K562 (cell line): ENCODE data around the gene COPS9. TPM values are rescaled to one million over a fixed set of nuclear protein-coding genes. Genes with fewer than 3 reads are reported as not detected.

Experiments used
- ATAC-seq: fragments of 200-7000 bp; cut with Tn5 transposase; 3 replicates; pipeline ENCODE4 v1.9.1; 2020; ENCODE audit warnings: moderate library complexity
- BruUV-seq: library from RNA; stranded (reverse); fragments of 400-500 nt; replicated peaks from 2 replicates; lab custom pipeline; 2021; lab: Mats Ljungman, UMichigan
- CTCF ChIA-PET: fragments of 300-600 bp; formaldehyde crosslinking; extraction: SDS; loops from one replicate; lab custom pipeline; 2021; ENCODE audit warnings: low intra/inter-chr PET ratio; lab: Yijun Ruan, JAX
- POLR2A ChIA-PET: fragments of 300-600, 350-650 bp; sonication (Branson Sonifier 250); formaldehyde crosslinking; extraction: SDS; loops from one replicate; lab custom pipeline; 2021; ENCODE audit warnings: antibody characterized with exemption, inconsistent platforms; lab: Yijun Ruan, JAX
- DNase-seq, 4 experiments: peaks; one replicate each; pipeline versions ENCODE4 v3.0.0 to v3.0.0-alpha.2; 2011 to 2018; ENCODE audit warnings: low spot score in 3 of 4, mixed read lengths in 3 of 4; ENCODE audit errors: extremely low read depth in 1 of 4
- FAIRE-seq: peaks from 2 replicates; lab custom pipeline; 2011; peaks lifted over from hg19 to GRCh38; lab: Jason Lieb, UNC
- H2AFZ ChIP-seq: 2 replicates; pipeline ENCODE4 v1.6.0; 2011; ENCODE audit warnings: low read depth, low read length, control low read depth, inconsistent platforms
- H3K27ac ChIP-seq: fragments of 200-600 bp; 3 replicates; pipeline ENCODE4 v1.8.0; 2011; ENCODE audit warnings: low read depth, mild to moderate bottlenecking, control low read depth, inconsistent platforms, low read length, moderate library complexity, mixed read lengths; ENCODE audit errors: extremely low read depth
- H3K27me3 ChIP-seq, 2 experiments: fragments of 300-600 bp in 1 of 2; 2 replicates in 1 of 2; 3 replicates in 1 of 2; pipeline versions ENCODE4 v1.6.0 to v1.8.0; 2011; ENCODE audit warnings: inconsistent platforms in 2 of 2, low read length in 2 of 2, mild to moderate bottlenecking in 1 of 2, mixed read lengths in 1 of 2, moderate library complexity in 1 of 2; ENCODE audit not compliant: control insufficient read depth in 2 of 2, insufficient read depth in 2 of 2
- H3K36me3 ChIP-seq: fragments of 300-600 bp; 3 replicates; pipeline ENCODE4 v1.8.0; 2011; ENCODE audit warnings: mild to moderate bottlenecking, low read length, inconsistent platforms; ENCODE audit not compliant: control insufficient read depth, insufficient read depth
- H3K4me1 ChIP-seq, 2 experiments: fragments of 200-600 bp in 1 of 2; replicated peaks in 1 of 2; 2 replicates in 1 of 2; 3 replicates in 1 of 2; pipeline versions ENCODE4 v1.5.1 to v1.8.0; 2011; ENCODE audit warnings: inconsistent platforms in 2 of 2, low read length in 2 of 2, mild to moderate bottlenecking in 1 of 2, mixed read lengths in 1 of 2, moderate library complexity in 1 of 2; ENCODE audit not compliant: control insufficient read depth in 2 of 2, insufficient read depth in 2 of 2
- H3K4me2 ChIP-seq: 2 replicates; pipeline ENCODE4 v1.6.1; 2011; ENCODE audit warnings: low read length, control low read depth, inconsistent platforms, mixed read lengths; ENCODE audit not compliant: insufficient read depth
- H3K4me3 ChIP-seq: fragments of 200-600 bp; sonication (generic), shearing (Covaris generic); 2 replicates; pipeline ENCODE4 v1.5.1; 2016; ENCODE audit warnings: control low read depth, inconsistent platforms
- H3K79me2 ChIP-seq: fragments of 200-600 bp; 3 replicates; pipeline ENCODE4 v1.8.0; 2011; ENCODE audit warnings: low read length, inconsistent platforms; ENCODE audit not compliant: control insufficient read depth, insufficient read depth
- H3K9ac ChIP-seq, 2 experiments: 2 replicates each; pipeline versions ENCODE4 v1.6.0 to v1.6.1; 2011; ENCODE audit warnings: low read depth in 2 of 2, low read length in 2 of 2, control low read depth in 1 of 2, inconsistent platforms in 1 of 2, mild to moderate bottlenecking in 1 of 2, mixed read lengths in 1 of 2; ENCODE audit not compliant: insufficient read depth in 1 of 2
- H3K9me1 ChIP-seq: one replicate; pipeline ENCODE4 v1.6.0; 2011; ENCODE audit warnings: inconsistent platforms, mild to moderate bottlenecking, low read length, moderate library complexity; ENCODE audit not compliant: control insufficient read depth, insufficient read depth
- H3K9me3 ChIP-seq: replicated peaks from 2 replicates; pipeline ENCODE4 v1.5.1; 2011; ENCODE audit warnings: low read depth, low read length, inconsistent platforms; ENCODE audit not compliant: control insufficient read depth, insufficient read depth
- H4K20me1 ChIP-seq: replicated peaks from 2 replicates; pipeline ENCODE4 v1.6.1; 2011; ENCODE audit warnings: low read length, inconsistent platforms, mixed read lengths; ENCODE audit not compliant: control insufficient read depth, insufficient read depth
- CXXC5 ChIP-seq: fragments of 250-450 bp; sonication (Bioruptor Pico); IDR thresholded peaks from 2 replicates; pipeline ENCODE4 v1.8.0; 2022; ENCODE audit warnings: inconsistent platforms, mild to moderate bottlenecking, moderate library complexity
- DACH1 ChIP-seq: fragments of 450-650 bp; IDR thresholded peaks from 2 replicates; pipeline ENCODE4 v1.6.1; 2018; ENCODE audit not compliant: partially characterized antibody
- GABPB2 ChIP-seq: fragments of 250-450 bp; sonication (Bioruptor Pico); conservative IDR thresholded peaks from 2 replicates; pipeline ENCODE4 v1.5.1; 2021; ENCODE audit warnings: mild to moderate bottlenecking
- HDAC1 ChIP-seq, 2 experiments: fragments of 450-650 bp; IDR thresholded peaks; 2 replicates each; pipeline ENCODE4 v1.6.1; 2016 to 2017; ENCODE audit warnings: inconsistent platforms in 1 of 2, mild to moderate bottlenecking in 1 of 2, moderate library complexity in 1 of 2
- PCBP1 ChIP-seq: fragments of 200-400 bp; formaldehyde crosslinking; IDR thresholded peaks from 2 replicates; pipeline ENCODE4 v1.6.1; 2018; ENCODE audit warnings: mild to moderate bottlenecking, low read depth, low read length; ENCODE audit not compliant: poor library complexity, severe bottlenecking
- RNF219 ChIP-seq: fragments of 250-450 bp; sonication (Bioruptor Pico); IDR thresholded peaks from 2 replicates; pipeline ENCODE4 v1.5.0; 2022; ENCODE audit warnings: mild to moderate bottlenecking
- STAT6 ChIP-seq: sonication (generic); formaldehyde crosslinking; IDR thresholded peaks from 2 replicates; pipeline ENCODE4 v1.8.1; 2023; ENCODE audit warnings: mild to moderate bottlenecking, missing genetic modification reagents
- TCFL5 ChIP-seq: fragments of 250-450 bp; sonication (Bioruptor Pico); conservative IDR thresholded peaks from 2 replicates; pipeline ENCODE4 v1.6.1; 2021; ENCODE audit warnings: mild to moderate bottlenecking, moderate library complexity, matching md5 sums
- TEAD4 ChIP-seq, 2 experiments: sonication (generic) in 1 of 2; formaldehyde crosslinking in 1 of 2; IDR thresholded peaks; 2 replicates each; pipeline versions ENCODE4 v1.6.1 to v1.8.0; 2012 to 2022; ENCODE audit warnings: borderline replicate concordance in 1 of 2, inconsistent platforms in 1 of 2, low read length in 1 of 2, mild to moderate bottlenecking in 1 of 2, missing genetic modification reagents in 1 of 2
- ZNF12 ChIP-seq: sonication (generic); formaldehyde crosslinking; IDR thresholded peaks from 2 replicates; pipeline ENCODE4 v1.4.0; 2020; ENCODE audit warnings: mild to moderate bottlenecking, missing genetic modification reagents
- ZNF253 ChIP-seq: fragments of 250-450 bp; sonication (Bioruptor Pico); conservative IDR thresholded peaks from 2 replicates; pipeline ENCODE4 v1.6.1; 2021; ENCODE audit warnings: mild to moderate bottlenecking
- ZNF263 ChIP-seq: sonication (generic); formaldehyde crosslinking; IDR thresholded peaks from 2 replicates; pipeline ENCODE4 v1.8.0; 2022; ENCODE audit warnings: mild to moderate bottlenecking, missing genetic modification reagents, borderline replicate concordance
- ZNF511 ChIP-seq: sonication (generic); formaldehyde crosslinking; IDR thresholded peaks from 2 replicates; pipeline ENCODE4 v1.8.0; 2022; ENCODE audit warnings: mild to moderate bottlenecking, missing genetic modification reagents
- ZNF707 ChIP-seq: fragments of 250-450 bp; sonication (Bioruptor Pico); conservative IDR thresholded peaks from 2 replicates; pipeline ENCODE4 v1.8.0; 2022; ENCODE audit warnings: inconsistent platforms, mild to moderate bottlenecking, moderate library complexity
- ZNF717 ChIP-seq: fragments of 250-450 bp; sonication (Bioruptor Pico); IDR thresholded peaks from 2 replicates; pipeline ENCODE4 v1.5.0; 2021
- whole genome bisulfite sequencing: fragments of 100-300 bp; shearing (Covaris generic); methylation state at CpG from one replicate; pipeline ENCODE4 v1.1.6; 2016; ENCODE audit warnings: low coverage, mixed read lengths; ENCODE audit not compliant: insufficient coverage; ENCODE audit errors: missing lambda C conversion rate; 5-methylcytosine and 5-hydroxymethylcytosine counted together
- in situ Hi-C: fragments of 300-500 bp; cut with MboI; formaldehyde crosslinking; loops from 4 replicates; pipeline ENCODE4 v1.15.0; 2018; ENCODE audit warnings: inconsistent platforms, mixed read lengths
- intact Hi-C: fragments of 100-400 bp; cut with micrococcal nuclease; formaldehyde crosslinking; loops from 2 replicates; pipeline ENCODE4 v1.14.2; 2022
- polyA plus RNA-seq, 8 experiments: library from polyadenylated mRNA; depleted of rRNA in 4 of 8; stranded (reverse) in 5 of 8; unstranded in 3 of 8; fragments of >200 nt; fragmentation: Nextera tagmentation in 2 of 8; fragmentation: Illumina TruSeq in 1 of 8; extraction: Ambion mirVana in 2 of 8; extraction: Trizol in 1 of 8; gene quantifications; 2 replicates each; pipeline versions ENCODE4 v1.2.1 to v1.2.3, GENCODE V29; 2011 to 2014; ENCODE audit warnings: inconsistent platforms in 1 of 8, missing spikeins in 1 of 8
- total RNA-seq, 7 experiments: library from RNA; depleted of rRNA in 6 of 7; stranded (reverse); fragments of >200 nt in 6 of 7; fragmentation: Illumina TruSeq in 2 of 7; extraction: Trizol in 2 of 7; gene quantifications; 2 replicates each; pipeline versions ENCODE4 v1.2.1 to v1.2.3, GENCODE V29; 2011 to 2021; ENCODE audit warnings: low replicate concordance in 1 of 7
- TF ChIP-seq, protein P1 (sequence below): fragments of 450-650 bp; conservative IDR thresholded peaks from 2 replicates; pipeline ENCODE4 v1.6.1; 2016; ENCODE audit warnings: missing genetic modification characterization, low read depth, mild to moderate bottlenecking, missing compliant biosample characterization, moderate library complexity

COPS9 gene
- total and polyA plus RNA-seq, 9 of the 15 experiments (the other 6 are each of a cell fraction or from before 2014, with no cell fraction given): 55.0 to 281 (median 99.9) TPM

GRCh38 chr2:240151477-240152031 lies 15.4 kb upstream of the COPS9 start:
- Histone ChIP-seq H3K4me1 (no peaks in the 10 kb centered on the region), H3K27ac (no peak overlapping the region), H3K4me2 (no peak overlapping the region), H3K4me3 (no peak overlapping the region), H3K27me3 (peaks cover 0 to 23% of the 10 kb centered on the region in 2 experiments; a peak in 3 of 5 replicates), H3K79me2 (no peaks in the 10 kb centered on the region), H3K9ac (no peak overlapping the region), H3K9me1 (no peaks in the 10 kb centered on the region), H4K20me1 (no peaks in the 10 kb centered on the region), H2AFZ (no peak overlapping the region), H3K36me3 (no peaks in the 10 kb centered on the region), H3K9me3 (no peaks in the 10 kb centered on the region; the same call in 1 of the 2 replicates)
- in situ Hi-C loops: no loop called here
- 4% methylated on average over 9 of the region's 15 CpGs for WGBS
- POLR2A ChIA-PET: no interaction called here
- CTCF ChIA-PET: interaction anchor here (1.9 kb wide), 1 partner anchor 287 kb away, joined by 7 read pairs; no protein-coding TSS in a partner anchor
- BruUV-seq: no TSS peak
- intact Hi-C loops: loop anchor here (2.0 kb wide), 1 partner anchor 287 kb away; no protein-coding TSS in a partner anchor
- ATAC-seq (no peak), FAIRE-seq (no peak), DNase-seq (no peak)
- no peak for TF ChIP-seq TEAD4 (IDR thresholded peaks at IDR 0.05; ENCODE audit: low read length)
- no peak for TF ChIP-seq TEAD4 (CRISPR knock-in tag; IDR thresholded peaks at IDR 0.05; ENCODE audit: borderline replicate concordance)
- no peak for TF ChIP-seq ZNF263 (CRISPR knock-in tag)
- no peak for TF ChIP-seq ZNF12
- TF ChIP-seq GABPB2: no peak
- TF ChIP-seq ZNF707 (CRISPR knock-in tag): no peak
- no peak for TF ChIP-seq ZNF717 (CRISPR knock-in tag)
- no peak for TF ChIP-seq ZNF253
- no peak for TF ChIP-seq TCFL5 (CRISPR knock-in tag)
- TF ChIP-seq HDAC1 (IDR thresholded peaks at IDR 0.05): no peak
- no peak for TF ChIP-seq ZNF511 (CRISPR knock-in tag)
- TF ChIP-seq, protein P1, sequence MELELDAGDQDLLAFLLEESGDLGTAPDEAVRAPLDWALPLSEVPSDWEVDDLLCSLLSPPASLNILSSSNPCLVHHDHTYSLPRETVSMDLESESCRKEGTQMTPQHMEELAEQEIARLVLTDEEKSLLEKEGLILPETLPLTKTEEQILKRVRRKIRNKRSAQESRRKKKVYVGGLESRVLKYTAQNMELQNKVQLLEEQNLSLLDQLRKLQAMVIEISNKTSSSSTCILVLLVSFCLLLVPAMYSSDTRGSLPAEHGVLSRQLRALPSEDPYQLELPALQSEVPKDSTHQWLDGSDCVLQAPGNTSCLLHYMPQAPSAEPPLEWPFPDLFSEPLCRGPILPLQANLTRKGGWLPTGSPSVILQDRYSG (tag): no peak
- TF ChIP-seq STAT6 (CRISPR knock-in tag): no peak
- TF ChIP-seq DACH1: no peak
- TF ChIP-seq RNF219 (CRISPR knock-in tag): no peak
- no peak for TF ChIP-seq CXXC5 (CRISPR knock-in tag)
- no peak for TF ChIP-seq PCBP1
